ENCODE results near the gene FOXO6. TPM values are rescaled to one million over a fixed set of nuclear protein-coding genes. Genes with fewer than 3 reads are reported as not detected.

The FOXO6 gene
- total RNA-seq, 1 experiment from 2014 or later: 9.0 TPM

DNA sequence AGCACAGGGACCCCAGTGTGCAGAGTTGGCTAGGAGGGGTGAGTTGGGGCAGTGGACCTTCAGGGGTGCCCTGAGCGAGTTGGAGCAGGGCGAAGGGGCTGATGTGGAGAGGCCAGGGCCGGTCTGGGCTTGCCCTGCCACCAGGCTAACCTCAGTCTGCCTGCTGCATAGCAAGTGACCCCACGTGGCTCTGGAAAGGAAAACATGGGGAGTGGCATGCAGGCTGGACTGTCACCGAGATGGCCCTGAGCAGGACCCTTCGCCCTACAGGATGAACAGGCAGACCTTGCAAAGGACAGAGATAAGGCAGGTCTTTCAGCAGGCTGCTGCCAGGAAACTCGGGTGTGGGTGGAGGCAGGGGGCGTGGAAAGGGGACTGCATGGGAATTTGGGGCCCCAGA lies 51.5 kb downstream of the FOXO6 start:
- no peaks in the 10 kb centered on the region for H3K36me3 ChIP-seq (ENCODE audit: low read depth)
- H3K79me2 ChIP-seq (ENCODE audit: low read depth): no peaks in the 10 kb centered on the region
- H3K4me1 ChIP-seq (replicated peaks; ENCODE audit: insufficient read depth): peaks cover 27% of the 10 kb centered on the region
- peak in 1 of 2 experiments; percentile 26 for DNase-seq
- H2AFZ ChIP-seq: no peak overlapping the region
- ChIA-PET CTCF (no interaction called here), POLR2A (ENCODE audit: unreplicated experiment) (no interaction called here)
- H4K20me1 ChIP-seq (ENCODE audit: insufficient read depth): no peaks in the 10 kb centered on the region
- peaks cover 17% of the 10 kb centered on the region for H3F3A ChIP-seq (ENCODE audit: insufficient read depth, low read depth)
- no peak overlapping the region for H3K4me3 ChIP-seq
- H3K27ac ChIP-seq: no peak overlapping the region
- TF ChIP-seq EZH2 (IDR thresholded peaks at IDR 0.05; ENCODE audit: low read depth): no peak
- TF ChIP-seq, protein P1, sequence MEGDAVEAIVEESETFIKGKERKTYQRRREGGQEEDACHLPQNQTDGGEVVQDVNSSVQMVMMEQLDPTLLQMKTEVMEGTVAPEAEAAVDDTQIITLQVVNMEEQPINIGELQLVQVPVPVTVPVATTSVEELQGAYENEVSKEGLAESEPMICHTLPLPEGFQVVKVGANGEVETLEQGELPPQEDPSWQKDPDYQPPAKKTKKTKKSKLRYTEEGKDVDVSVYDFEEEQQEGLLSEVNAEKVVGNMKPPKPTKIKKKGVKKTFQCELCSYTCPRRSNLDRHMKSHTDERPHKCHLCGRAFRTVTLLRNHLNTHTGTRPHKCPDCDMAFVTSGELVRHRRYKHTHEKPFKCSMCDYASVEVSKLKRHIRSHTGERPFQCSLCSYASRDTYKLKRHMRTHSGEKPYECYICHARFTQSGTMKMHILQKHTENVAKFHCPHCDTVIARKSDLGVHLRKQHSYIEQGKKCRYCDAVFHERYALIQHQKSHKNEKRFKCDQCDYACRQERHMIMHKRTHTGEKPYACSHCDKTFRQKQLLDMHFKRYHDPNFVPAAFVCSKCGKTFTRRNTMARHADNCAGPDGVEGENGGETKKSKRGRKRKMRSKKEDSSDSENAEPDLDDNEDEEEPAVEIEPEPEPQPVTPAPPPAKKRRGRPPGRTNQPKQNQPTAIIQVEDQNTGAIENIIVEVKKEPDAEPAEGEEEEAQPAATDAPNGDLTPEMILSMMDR (conservative IDR thresholded peaks at IDR 0.05): no peak
- peaks cover 9% of the 10 kb centered on the region; the same call in 1 of the 2 replicates for H3K27me3 ChIP-seq (ENCODE audit: insufficient read depth, low read depth)
- H3K9me2 ChIP-seq (ENCODE audit: insufficient read depth): no peaks in the 10 kb centered on the region
- no peaks in the 10 kb centered on the region for H3K9me3 ChIP-seq (ENCODE audit: insufficient read depth, low read depth)
- H3K4me2 ChIP-seq: no peak overlapping the region
- intact Hi-C loops (cut with micrococcal nuclease; ENCODE audit: unreplicated experiment): no loop called here
- BruUV-seq (replicated peaks): no TSS peak

DNA sequence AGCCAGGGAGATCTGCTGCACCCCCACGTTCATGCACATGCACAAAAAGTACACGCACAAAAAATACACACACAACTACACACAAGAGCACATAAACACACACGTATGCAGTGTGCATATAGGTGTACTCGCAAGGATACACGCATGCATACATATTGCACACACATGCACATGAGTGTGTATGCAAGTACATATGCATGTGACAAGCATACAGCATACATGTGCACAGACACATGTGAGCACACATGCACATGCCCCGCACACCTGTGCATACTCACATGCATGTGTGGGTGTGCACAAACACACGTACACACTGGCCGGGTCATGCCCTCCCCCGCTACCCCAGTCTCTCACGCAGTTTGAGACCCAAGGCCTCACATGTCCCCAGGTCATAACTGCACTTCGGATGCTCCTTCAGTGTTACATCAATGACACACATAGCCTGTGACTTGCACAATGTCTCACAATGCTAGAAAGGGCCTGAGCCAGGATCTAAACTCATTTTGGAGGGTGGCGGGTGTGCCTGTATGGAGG lies 52.6 kb downstream of the FOXO6 start:
- Histone ChIP-seq H3K9me2 (ENCODE audit: insufficient read depth) (no peaks in the 10 kb centered on the region), H3F3A (ENCODE audit: insufficient read depth, low read depth) (peaks cover 26% of the 10 kb centered on the region), H3K4me1 (replicated peaks; ENCODE audit: insufficient read depth) (peaks cover 27% of the 10 kb centered on the region), H4K20me1 (ENCODE audit: insufficient read depth) (no peaks in the 10 kb centered on the region), H3K9me3 (ENCODE audit: insufficient read depth, low read depth) (no peaks in the 10 kb centered on the region), H3K4me3 (no peak overlapping the region), H2AFZ (no peak overlapping the region), H3K4me2 (no peak overlapping the region), H3K27ac (no peak overlapping the region), H3K79me2 (ENCODE audit: low read depth) (no peaks in the 10 kb centered on the region), H3K36me3 (ENCODE audit: low read depth) (no peaks in the 10 kb centered on the region), H3K27me3 (ENCODE audit: insufficient read depth, low read depth) (peaks cover under 1% of the 10 kb centered on the region; the same call in 1 of the 2 replicates)
- ChIA-PET POLR2A (ENCODE audit: unreplicated experiment) (no interaction called here), CTCF (no interaction called here)
- TF ChIP-seq, protein P1 (conservative IDR thresholded peaks at IDR 0.05): no peak
- no peak for TF ChIP-seq EZH2 (IDR thresholded peaks at IDR 0.05; ENCODE audit: low read depth)
- DNase-seq: no peak
- BruUV-seq (replicated peaks): no TSS peak
- intact Hi-C loops (cut with micrococcal nuclease; ENCODE audit: unreplicated experiment): no loop called here

DNA sequence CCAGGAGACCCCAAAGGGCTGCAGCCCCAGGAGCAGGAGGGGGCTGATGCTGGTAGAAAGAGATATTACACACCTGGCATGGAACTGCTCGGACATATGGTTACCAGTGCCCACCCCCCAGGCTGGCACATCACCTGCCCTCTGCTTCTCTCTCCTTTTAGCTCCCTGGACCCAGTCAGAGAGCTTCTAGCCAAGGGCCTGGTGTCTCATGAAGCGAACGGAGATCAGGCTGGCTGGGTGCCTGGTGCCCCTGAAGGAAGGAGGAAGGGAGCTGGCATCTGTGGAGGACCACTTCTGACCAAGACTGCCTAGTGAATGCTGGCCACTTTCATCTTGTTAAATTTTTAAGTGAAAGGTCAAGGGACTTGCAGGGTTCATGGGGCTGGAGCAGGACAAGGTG lies 53.1 kb downstream of the FOXO6 start:
- H2AFZ ChIP-seq: no peak overlapping the region
- no TSS peak for BruUV-seq (replicated peaks)
- TF ChIP-seq, protein P1 (conservative IDR thresholded peaks at IDR 0.05): no peak
- no peak for TF ChIP-seq EZH2 (IDR thresholded peaks at IDR 0.05; ENCODE audit: low read depth)

More for the DNA sequence above, 53.1 kb downstream of the FOXO6 start:
- intact Hi-C loops (cut with micrococcal nuclease; ENCODE audit: unreplicated experiment): no loop called here
- H3K79me2 ChIP-seq (ENCODE audit: low read depth): no peaks in the 10 kb centered on the region
- H3K9me3 ChIP-seq (ENCODE audit: insufficient read depth, low read depth): no peaks in the 10 kb centered on the region
- no peak overlapping the region for H3K27ac ChIP-seq
- H3K4me3 ChIP-seq: no peak overlapping the region
- DNase-seq: peak in 1 of 2 experiments; percentile 28
- H3K4me1 ChIP-seq (replicated peaks; ENCODE audit: insufficient read depth): peaks cover 31% of the 10 kb centered on the region
- ChIA-PET POLR2A (ENCODE audit: unreplicated experiment) (no interaction called here), CTCF (no interaction called here)
- H3F3A ChIP-seq (ENCODE audit: insufficient read depth, low read depth): peaks cover 29% of the 10 kb centered on the region
- no peak overlapping the region for H3K4me2 ChIP-seq
- H3K27me3 ChIP-seq (ENCODE audit: insufficient read depth, low read depth): no peaks in the 10 kb centered on the region; the same call in 1 of the 2 replicates
- no peaks in the 10 kb centered on the region for H4K20me1 ChIP-seq (ENCODE audit: insufficient read depth)
- H3K36me3 ChIP-seq (ENCODE audit: low read depth): no peaks in the 10 kb centered on the region
- H3K9me2 ChIP-seq (ENCODE audit: insufficient read depth): no peaks in the 10 kb centered on the region

Data from PC-9 (cell line).